ENCODE results near the gene HAND1.

HAND1 gene

GRCh38 chr5:154470947-154471870 lies 6.8 kb downstream of the HAND1 start:
- no peak overlapping the region for H3K4ac ChIP-seq (ENCODE audit: low read depth, low read length)
- H3K36me3 ChIP-seq (ENCODE audit: control insufficient read depth in 1 of 2, insufficient read depth in 2 of 2, low read length in 2 of 2), result peaks cover 34% of the 10 kb centered on the region in 2 experiments
- H2AFZ ChIP-seq (ENCODE audit: insufficient read depth, low read length, poor library complexity), result no peak overlapping the region
- H3K79me1 ChIP-seq (ENCODE audit: low read length), result peaks cover 40% of the 10 kb centered on the region
- H3K4me2 ChIP-seq (ENCODE audit: low read length), result peak overlapping the region; percentile 4
- no CpG with 5 or more reads among the region's 11 CpGs for WGBS (ENCODE audit: extremely low coverage, insufficient coverage, insufficient read length)
- no peak overlapping the region for H4K12ac ChIP-seq (ENCODE audit: low read depth, low read length)
- H3K23ac ChIP-seq (ENCODE audit: low read length), result no peak overlapping the region
- peak overlapping the region; percentile 66 for H3K27ac ChIP-seq (ENCODE audit: low read depth, low read length)
- H3K4me3 ChIP-seq (ENCODE audit: low read depth, low read length), result no peak overlapping the region
- no peak overlapping the region for H3K14ac ChIP-seq (ENCODE audit: low read length)
- no peak for DNase-seq
- no peak overlapping the region for H3K9ac ChIP-seq (ENCODE audit: low read length)
- no peak overlapping the region for H2BK5ac ChIP-seq (ENCODE audit: low read depth, low read length, poor library complexity)
- H4K91ac ChIP-seq (ENCODE audit: low read depth, low read length), result no peak overlapping the region
- H3K9me3 ChIP-seq (ENCODE audit: insufficient read depth, low read depth, low read length), result no peaks in the 10 kb centered on the region
- no peak overlapping the region for H2AK5ac ChIP-seq (ENCODE audit: low read length)
- no peak overlapping the region for H2BK12ac ChIP-seq (ENCODE audit: low read length)
- H4K8ac ChIP-seq (ENCODE audit: low read depth, low read length), result no peak overlapping the region
- no peaks in the 10 kb centered on the region for H3K27me3 ChIP-seq (ENCODE audit: insufficient read depth, low read length)
- H2BK120ac ChIP-seq (ENCODE audit: insufficient read depth, low read length, poor library complexity), result peak overlapping the region; percentile 8
- H3K79me2 ChIP-seq (ENCODE audit: control insufficient read depth, insufficient read depth, low read length, poor library complexity), result peaks cover 23% of the 10 kb centered on the region
- peaks cover 4 to 7% of the 10 kb centered on the region in 2 experiments for H3K4me1 ChIP-seq (ENCODE audit: control insufficient read depth in 1 of 2, insufficient read depth in 2 of 2, low read length in 2 of 2)
- no peak overlapping the region for H3K18ac ChIP-seq (ENCODE audit: low read length)

GRCh38 chr5:154470137-154470536 lies 7.9 kb downstream of the HAND1 start:
- Histone ChIP-seq H3K23ac (ENCODE audit: low read length) (no peak overlapping the region), H3K9me3 (ENCODE audit: insufficient read depth, low read depth, low read length) (no peaks in the 10 kb centered on the region), H3K4me2 (ENCODE audit: low read length) (no peak overlapping the region), H3K14ac (ENCODE audit: low read length) (no peak overlapping the region), H3K9ac (ENCODE audit: low read length) (no peak overlapping the region), H3K4me1 (ENCODE audit: control insufficient read depth in 1 of 2, insufficient read depth in 2 of 2, low read length in 2 of 2) (peaks cover 4 to 7% of the 10 kb centered on the region in 2 experiments), H3K36me3 (ENCODE audit: control insufficient read depth in 1 of 2, insufficient read depth in 2 of 2, low read length in 2 of 2) (peaks cover 23% of the 10 kb centered on the region in 2 experiments), H4K91ac (ENCODE audit: low read depth, low read length) (no peak overlapping the region), H4K12ac (ENCODE audit: low read depth, low read length) (no peak overlapping the region), H2AFZ (ENCODE audit: insufficient read depth, low read length, poor library complexity) (no peak overlapping the region), H2AK5ac (ENCODE audit: low read length) (no peak overlapping the region), H2BK12ac (ENCODE audit: low read length) (peak overlapping the region; percentile 85), H4K8ac (ENCODE audit: low read depth, low read length) (no peak overlapping the region), H2BK120ac (ENCODE audit: insufficient read depth, low read length, poor library complexity) (no peak overlapping the region), H3K18ac (ENCODE audit: low read length) (no peak overlapping the region), H3K79me2 (ENCODE audit: control insufficient read depth, insufficient read depth, low read length, poor library complexity) (peaks cover 13% of the 10 kb centered on the region), H3K79me1 (ENCODE audit: low read length) (peaks cover 29% of the 10 kb centered on the region), H3K4me3 (ENCODE audit: low read depth, low read length) (no peak overlapping the region), H3K27me3 (ENCODE audit: insufficient read depth, low read length) (no peaks in the 10 kb centered on the region), H3K27ac (ENCODE audit: low read depth, low read length) (peak overlapping the region; percentile 3), H3K4ac (ENCODE audit: low read depth, low read length) (no peak overlapping the region), H2BK5ac (ENCODE audit: low read depth, low read length, poor library complexity) (peak overlapping the region; percentile 62)
- no CpG with 5 or more reads among the region's 2 CpGs for WGBS (ENCODE audit: extremely low coverage, insufficient coverage, insufficient read length)
- no peak for DNase-seq

- peaks cover 2 to 7% of the 10 kb centered on the region in 2 experiments for H3K4me1 ChIP-seq (ENCODE audit: control insufficient read depth in 1 of 2, insufficient read depth in 2 of 2, low read length in 2 of 2)
- H3K27me3 ChIP-seq (ENCODE audit: insufficient read depth, low read length), result no peaks in the 10 kb centered on the region
- no peak overlapping the region for H3K4me3 ChIP-seq (ENCODE audit: low read depth, low read length)
- peak overlapping the region; percentile 48 for H4K91ac ChIP-seq (ENCODE audit: low read depth, low read length)
- no CpG with 5 or more reads among the region's 18 CpGs for WGBS (ENCODE audit: extremely low coverage, insufficient coverage, insufficient read length)
- H3K9me3 ChIP-seq (ENCODE audit: insufficient read depth, low read depth, low read length), result no peaks in the 10 kb centered on the region
- H2BK12ac ChIP-seq (ENCODE audit: low read length), result peak overlapping the region; percentile 8
- H3K4me2 ChIP-seq (ENCODE audit: low read length), result peak overlapping the region; percentile 7
- H3K9ac ChIP-seq (ENCODE audit: low read length), result no peak overlapping the region
- peak overlapping the region; percentile 36 for H3K27ac ChIP-seq (ENCODE audit: low read depth, low read length)
- no peak overlapping the region for H2AFZ ChIP-seq (ENCODE audit: insufficient read depth, low read length, poor library complexity)
- peak overlapping the region; percentile 4 for H3K18ac ChIP-seq (ENCODE audit: low read length)
- no peak overlapping the region for H3K23ac ChIP-seq (ENCODE audit: low read length)
- no peak overlapping the region for H4K12ac ChIP-seq (ENCODE audit: low read depth, low read length)
- peaks cover 1 to 2% of the 10 kb centered on the region in 2 experiments for H3K36me3 ChIP-seq (ENCODE audit: control insufficient read depth in 1 of 2, insufficient read depth in 2 of 2, low read length in 2 of 2)
- DNase-seq, result peak; percentile 64 to 87
- H3K14ac ChIP-seq (ENCODE audit: low read length), result peak overlapping the region; percentile 7
- no peaks in the 10 kb centered on the region for H3K79me2 ChIP-seq (ENCODE audit: control insufficient read depth, insufficient read depth, low read length, poor library complexity)
- no peak overlapping the region for H3K4ac ChIP-seq (ENCODE audit: low read depth, low read length)
- H2BK120ac ChIP-seq (ENCODE audit: insufficient read depth, low read length, poor library complexity), result peak overlapping the region; percentile 12
- peak overlapping the region; percentile 4 for H2BK5ac ChIP-seq (ENCODE audit: low read depth, low read length, poor library complexity)
- H3K79me1 ChIP-seq (ENCODE audit: low read length), result peaks cover 10% of the 10 kb centered on the region
- H2AK5ac ChIP-seq (ENCODE audit: low read length), result no peak overlapping the region
- H4K8ac ChIP-seq (ENCODE audit: low read depth, low read length), result peak overlapping the region; percentile 3
Measured at GRCh38 chr5:154467655-154468354, 10.2 kb downstream of the HAND1 start.

- Histone ChIP-seq H3K27me3 (ENCODE audit: insufficient read depth, low read length) (no peaks in the 10 kb centered on the region), H3K27ac (ENCODE audit: low read depth, low read length) (no peak overlapping the region), H2BK5ac (ENCODE audit: low read depth, low read length, poor library complexity) (no peak overlapping the region), H3K4me3 (ENCODE audit: low read depth, low read length) (no peak overlapping the region), H3K79me2 (ENCODE audit: control insufficient read depth, insufficient read depth, low read length, poor library complexity) (no peaks in the 10 kb centered on the region), H4K91ac (ENCODE audit: low read depth, low read length) (no peak overlapping the region), H3K9me3 (ENCODE audit: insufficient read depth, low read depth, low read length) (no peaks in the 10 kb centered on the region), H3K9ac (ENCODE audit: low read length) (no peak overlapping the region), H2BK12ac (ENCODE audit: low read length) (no peak overlapping the region), H3K36me3 (ENCODE audit: control insufficient read depth in 1 of 2, insufficient read depth in 2 of 2, low read length in 2 of 2) (no peaks in the 10 kb centered on the region), H4K12ac (ENCODE audit: low read depth, low read length) (no peak overlapping the region), H4K8ac (ENCODE audit: low read depth, low read length) (no peak overlapping the region), H3K14ac (ENCODE audit: low read length) (no peak overlapping the region), H3K79me1 (ENCODE audit: low read length) (peaks cover 7% of the 10 kb centered on the region), H2AK5ac (ENCODE audit: low read length) (no peak overlapping the region), H2BK120ac (ENCODE audit: insufficient read depth, low read length, poor library complexity) (no peak overlapping the region), H3K18ac (ENCODE audit: low read length) (no peak overlapping the region), H3K23ac (ENCODE audit: low read length) (no peak overlapping the region), H3K4me1 (ENCODE audit: control insufficient read depth in 1 of 2, insufficient read depth in 2 of 2, low read length in 2 of 2) (peaks cover 3 to 7% of the 10 kb centered on the region in 2 experiments), H3K4me2 (ENCODE audit: low read length) (no peak overlapping the region), H2AFZ (ENCODE audit: insufficient read depth, low read length, poor library complexity) (no peak overlapping the region), H3K4ac (ENCODE audit: low read depth, low read length) (no peak overlapping the region)
- no CpG with 5 or more reads among the region's 5 CpGs for WGBS (ENCODE audit: extremely low coverage, insufficient coverage, insufficient read length)
- no peak for DNase-seq
Measured at GRCh38 chr5:154466671-154467070, 11.4 kb downstream of the HAND1 start.

All from trophoblast cell (in vitro differentiated cells and primary cell).